ENCODE results near the gene LSAMP.

The LSAMP gene

DNA sequence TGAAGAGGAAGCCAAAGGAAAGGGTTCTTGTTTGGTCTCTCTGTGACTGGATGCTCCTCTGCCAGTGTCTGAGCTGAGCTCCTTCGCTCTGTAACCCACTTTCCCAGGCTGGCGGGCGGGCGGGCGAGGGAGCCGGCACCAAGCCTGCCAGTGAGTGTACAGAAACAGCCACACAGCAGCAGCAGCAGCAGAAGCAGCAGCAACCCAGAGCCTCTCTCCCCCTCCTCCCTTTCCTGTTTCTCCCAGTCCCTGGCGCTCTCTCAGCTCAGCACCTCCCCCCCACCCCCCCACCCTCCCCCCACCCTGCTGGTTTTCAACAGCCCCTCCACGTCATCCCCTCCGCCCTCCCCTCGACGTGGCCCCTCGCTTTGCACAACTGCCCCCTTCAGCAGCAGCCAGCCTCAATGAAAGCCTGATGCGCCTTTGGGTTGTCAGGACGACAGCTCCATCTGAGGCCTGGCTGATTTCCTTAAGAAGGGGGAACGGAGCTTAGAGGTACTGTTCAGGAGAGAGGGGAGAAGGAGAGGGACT is at the start of gene LSAMP:
Gene LSAMP (minus strand): TSS at position 177 of the 531 bp plus-strand sequence.
- DNase-seq (ENCODE audit: low spot score): no peak

DNA sequence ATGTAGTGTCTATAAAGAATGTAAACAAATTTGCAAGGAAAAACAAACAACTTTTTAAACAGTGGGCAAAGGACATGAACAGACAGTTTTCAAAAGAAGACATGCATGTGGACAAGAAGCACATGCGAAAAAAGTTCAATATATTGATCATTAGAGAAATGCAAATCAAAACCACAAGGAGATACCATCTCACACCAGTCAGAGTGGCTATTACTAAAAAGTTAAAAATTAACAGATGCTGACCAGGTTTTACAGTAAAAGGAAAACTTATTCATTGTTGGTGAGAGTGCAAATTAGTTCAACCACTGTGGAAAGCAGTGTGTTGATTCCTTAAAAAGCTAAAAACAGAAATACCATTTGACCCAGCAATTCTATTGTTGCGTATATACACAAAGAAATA is 47.1 kb upstream of the LSAMP start:
- DNase-seq (ENCODE audit: low spot score): no peak

GRCh38 chr3:116483135-116483534 is 37.8 kb upstream of the LSAMP start:
- no peak for DNase-seq (ENCODE audit: low spot score)

DNA sequence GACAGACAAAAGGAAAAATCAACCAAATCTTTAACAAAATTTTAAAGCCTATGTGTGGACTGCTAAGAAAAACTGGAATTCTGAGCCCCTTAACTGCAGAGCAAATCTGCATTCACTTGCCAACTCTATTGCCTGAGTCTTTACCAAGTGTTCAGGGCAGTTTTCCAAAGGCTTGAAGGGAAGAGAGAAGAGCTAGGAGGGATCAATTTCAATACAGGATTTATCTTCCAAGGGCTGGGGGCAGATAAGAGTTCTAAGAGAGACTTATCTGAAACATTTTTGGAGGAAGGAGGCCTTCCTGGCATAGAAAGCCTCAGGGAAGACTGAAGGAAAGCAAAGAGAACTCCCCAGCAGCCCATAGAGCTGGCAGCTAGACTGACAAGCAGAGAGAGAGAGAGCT is 31.4 kb upstream of the LSAMP start:
- no peak for DNase-seq (ENCODE audit: low spot score)

- DNase-seq (ENCODE audit: low spot score): no peak
Measured at GRCh38 chr3:116474801-116475200, 29.5 kb upstream of the LSAMP start.

GRCh38 chr3:116474032-116474780 is 28.9 kb upstream of the LSAMP start:
- DNase-seq (ENCODE audit: low spot score): no peak

DNA sequence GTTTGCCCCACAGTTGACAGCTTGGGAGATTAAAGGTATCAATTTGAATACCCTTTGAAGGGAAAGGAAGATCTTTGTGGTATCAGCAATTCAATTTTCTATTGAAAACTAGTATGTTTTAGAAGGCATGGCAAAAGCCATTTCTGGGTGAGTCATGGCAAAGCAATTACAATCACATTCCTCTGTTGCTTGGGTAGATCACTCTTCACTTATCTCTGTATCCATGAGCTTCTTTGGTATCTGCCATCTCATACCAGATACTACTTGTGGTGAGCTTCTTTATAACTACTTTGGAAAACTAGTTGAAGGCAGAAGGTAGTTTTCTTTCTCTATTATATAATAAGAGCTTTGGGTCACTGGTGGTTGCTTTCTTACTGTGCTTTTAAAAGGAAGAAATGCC is 28.3 kb upstream of the LSAMP start:
- DNase-seq (ENCODE audit: low spot score): no peak

DNA sequence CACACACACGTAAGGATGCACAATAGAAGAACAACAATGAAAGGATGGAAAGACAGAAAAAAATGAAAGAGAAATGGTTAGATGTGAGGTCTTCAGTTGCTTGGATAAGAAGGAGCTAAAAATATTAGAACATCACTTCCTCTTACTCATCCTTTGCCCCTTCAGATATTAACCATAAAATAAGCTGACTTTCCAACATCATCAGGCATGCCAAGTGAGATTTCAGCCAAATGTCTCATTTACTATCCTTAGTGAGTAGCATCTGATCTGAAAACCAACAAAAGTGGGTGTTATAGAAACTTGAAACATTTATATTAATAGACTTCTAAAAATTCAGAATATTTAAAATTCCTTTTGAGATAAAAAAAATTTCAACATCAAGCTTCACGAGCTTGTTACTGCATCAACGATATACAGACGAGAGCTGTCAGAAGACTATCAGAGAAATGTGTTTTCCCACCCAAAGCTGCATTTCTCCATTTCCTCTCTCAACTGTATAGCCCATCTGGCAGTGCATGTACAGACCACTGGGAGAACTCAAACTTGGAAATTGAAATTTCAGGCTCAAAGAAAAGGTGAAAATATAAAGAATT is 25.4 kb upstream of the LSAMP start:
- DNase-seq (ENCODE audit: low spot score): no peak

GRCh38 chr3:116469546-116469945 is 24.3 kb upstream of the LSAMP start:
- no peak for DNase-seq (ENCODE audit: low spot score)

- no peak for DNase-seq (ENCODE audit: low spot score)
Measured at GRCh38 chr3:116464276-116464798, 19.1 kb upstream of the LSAMP start.

GRCh38 chr3:116453666-116454346 is 8.5 kb upstream of the LSAMP start:
- no peak for DNase-seq (ENCODE audit: low spot score)

DNA sequence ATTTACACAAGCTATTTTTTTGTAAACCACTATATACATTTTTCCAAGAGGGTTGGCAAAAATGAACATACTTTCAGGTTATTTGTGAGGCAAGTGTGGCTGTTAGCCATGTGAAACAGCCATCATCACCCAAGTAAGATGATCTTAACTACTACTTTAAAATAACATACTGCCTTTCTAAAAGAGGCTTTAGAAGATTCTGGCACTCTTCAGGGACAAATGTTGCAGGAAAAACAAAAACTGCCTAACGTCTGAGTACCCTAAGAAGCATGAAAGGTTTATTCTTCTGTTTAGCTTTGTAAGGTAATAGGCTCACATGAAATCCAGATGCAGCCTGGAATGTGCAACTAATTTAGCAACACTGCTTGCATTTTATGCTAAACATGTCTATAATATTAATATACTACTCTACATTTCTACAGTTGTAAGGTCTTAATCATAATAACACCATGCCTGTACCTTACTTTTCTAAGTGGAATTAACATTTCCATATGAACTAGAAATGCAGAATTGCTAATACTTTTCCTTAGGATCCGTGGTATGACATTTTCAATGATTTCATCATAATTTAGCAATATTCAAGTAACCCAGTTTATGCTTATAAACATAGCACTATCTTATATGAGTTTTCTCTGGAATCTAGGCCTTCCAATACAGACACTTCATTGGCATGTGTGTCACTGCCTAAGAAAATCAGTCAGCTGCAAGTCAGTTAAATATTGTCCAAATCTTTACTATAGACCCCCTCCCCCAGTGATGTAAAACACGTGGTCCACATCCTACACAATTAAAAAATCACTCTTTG is 4.5 kb upstream of the LSAMP start:
- no peak for DNase-seq (ENCODE audit: low spot score)

DNA sequence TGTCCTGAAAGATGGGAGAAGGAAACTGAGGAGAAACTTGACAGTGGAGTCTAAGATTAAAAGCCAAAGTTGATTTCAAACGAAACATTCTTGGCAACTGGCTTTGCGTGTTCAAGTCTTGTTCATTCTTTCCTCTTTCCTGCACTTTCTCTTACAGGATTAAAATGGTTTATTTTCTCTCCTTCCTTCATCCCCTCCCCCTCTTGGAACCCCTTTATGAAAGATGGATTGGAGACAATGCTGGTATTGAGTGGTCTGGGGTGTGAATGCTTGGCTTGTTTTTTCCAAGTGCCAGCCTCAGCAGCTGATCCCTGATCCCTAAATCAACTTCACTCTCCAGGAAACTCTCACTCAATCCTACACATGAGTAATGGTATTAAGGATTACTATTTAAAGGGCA is 703 bp upstream of the LSAMP start:
- DNase-seq (ENCODE audit: low spot score): no peak

- DNase-seq (ENCODE audit: low spot score): no peak
Measured at GRCh38 chr3:116444819-116445310, 422 bp downstream of the LSAMP start.

DNA sequence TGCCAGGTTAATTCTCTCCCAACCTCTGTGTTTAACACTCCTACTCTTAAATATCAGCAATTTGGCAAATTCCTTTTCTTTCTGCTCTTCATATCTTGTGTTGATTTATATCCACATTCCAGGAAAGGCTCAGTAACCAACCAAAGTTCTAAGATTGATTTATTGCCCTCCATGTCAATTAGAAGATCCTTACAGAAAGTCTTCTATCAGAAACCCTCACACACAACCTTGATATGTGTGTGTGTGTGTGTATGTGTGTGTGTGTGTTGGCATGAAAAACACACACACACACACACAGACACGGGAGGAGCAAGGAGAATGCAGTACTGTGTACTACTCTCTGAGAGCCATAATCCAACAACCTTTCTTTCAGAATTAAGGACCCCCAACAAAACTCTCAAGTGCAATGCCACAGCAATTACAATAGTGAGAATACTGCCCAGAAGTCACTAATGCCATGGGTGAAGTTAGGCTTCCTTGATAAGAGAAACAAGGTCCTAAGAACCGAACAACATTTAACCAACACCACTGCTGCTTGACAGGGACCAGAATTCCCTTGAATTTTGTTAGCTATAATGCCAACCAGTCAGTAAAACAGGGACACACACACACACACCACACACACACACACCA is 1.1 kb downstream of the LSAMP start:
- DNase-seq (ENCODE audit: low spot score): no peak

DNA sequence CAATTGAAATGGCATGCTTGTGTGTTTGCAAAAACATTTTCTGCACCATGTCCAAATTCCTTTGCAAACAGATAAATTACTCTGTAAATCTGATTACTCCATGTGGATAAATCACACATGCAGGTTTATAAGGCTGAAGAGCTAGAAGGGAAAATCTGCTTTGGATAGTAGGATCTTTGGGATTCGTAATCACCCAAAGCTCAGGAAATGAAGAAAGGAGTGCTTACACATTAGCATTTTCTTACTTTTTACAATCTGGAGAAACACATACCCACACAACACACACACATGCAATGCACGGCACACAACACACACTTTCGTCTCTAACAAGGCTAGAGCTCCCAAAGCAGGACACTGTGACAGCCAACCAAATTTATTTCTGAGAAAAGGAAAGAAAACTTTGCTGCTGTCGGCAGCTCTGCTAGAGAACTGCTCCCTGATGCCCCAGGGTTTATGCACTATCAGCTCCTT is 2.1 kb downstream of the LSAMP start:
- no peak for DNase-seq (ENCODE audit: low spot score)

GRCh38 chr3:116442331-116443021 is 2.8 kb downstream of the LSAMP start:
- no peak for DNase-seq (ENCODE audit: low spot score)

GRCh38 chr3:116441652-116442051 is 3.6 kb downstream of the LSAMP start:
- no peak for DNase-seq (ENCODE audit: low spot score)

DNA sequence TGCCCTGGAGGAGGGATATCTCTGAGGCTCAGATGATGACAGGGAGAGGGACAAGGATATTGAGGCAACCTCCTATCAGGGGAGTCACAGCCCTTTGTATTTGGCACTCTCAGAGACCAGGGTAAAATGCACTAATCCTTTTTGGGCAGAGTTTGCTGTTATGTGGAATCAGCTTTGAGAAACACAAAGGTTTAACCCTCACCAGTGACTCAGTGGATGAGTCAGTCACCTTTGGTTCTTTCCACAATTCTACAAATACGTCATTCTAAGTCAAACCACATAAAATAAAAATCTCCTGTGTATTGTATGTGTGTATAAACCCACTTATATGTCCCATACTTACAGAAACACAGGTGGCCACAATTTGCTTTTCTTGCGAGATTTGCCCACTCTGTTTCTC is 5.1 kb downstream of the LSAMP start:
- no peak for DNase-seq (ENCODE audit: low spot score)

DNA sequence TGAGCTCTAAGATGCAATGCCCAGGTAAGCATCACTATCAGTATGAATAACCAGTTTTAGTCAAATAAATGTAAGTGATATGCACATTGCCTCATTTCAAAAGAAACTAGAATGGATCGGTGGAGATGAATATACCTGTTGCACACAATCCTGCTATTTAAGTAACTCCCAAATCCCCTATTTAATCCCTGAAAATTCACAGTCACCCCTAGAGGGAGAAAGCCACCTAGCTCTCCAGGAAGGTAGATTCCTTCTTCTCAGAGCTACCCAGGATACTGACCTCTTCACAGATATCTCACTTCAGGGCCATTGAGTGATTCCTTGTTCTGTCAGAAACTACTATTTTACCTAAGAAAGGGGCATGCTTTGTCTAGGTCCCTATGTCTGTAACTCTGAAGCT is 11.7 kb downstream of the LSAMP start:
- no peak for DNase-seq (ENCODE audit: low spot score)

GRCh38 chr3:116432795-116433194 is 12.5 kb downstream of the LSAMP start:
- no peak for DNase-seq (ENCODE audit: low spot score)

Measured in activated CD4-positive, alpha-beta T cell treated with anti-CD3 and anti-CD28 coated beads, Interleukin-2, Interleukin-4, amounts not matched to agents 100 ng/mL and 50 ng/mL, durations not matched to agents 16 hours and 8 hours (primary cell).